H1 (cell line): Measurements from ENCODE around the gene LRRFIP1. TPM values are rescaled to one million over a fixed set of nuclear protein-coding genes. Genes with fewer than 3 reads are reported as not detected.
A peak's percentile ranks its signal among the peaks of the same experiment; 100 is the strongest.

Experiments used
- CTCF ChIA-PET: fragments of 300-600 bp; sonication (Branson Sonifier 250); formaldehyde crosslinking; loops from one replicate; lab custom pipeline; 2021; ENCODE audit not compliant: partially characterized antibody; lab: Charles Lee
- POLR2A ChIA-PET: fragments of 300-600 bp; sonication (Branson Sonifier 250); formaldehyde crosslinking; loops from one replicate; lab custom pipeline; 2021; ENCODE audit warnings: inconsistent platforms; ENCODE audit not compliant: partially characterized antibody; lab: Charles Lee
- DNase-seq, 2 experiments: peaks; one replicate each; pipeline versions ENCODE4 v3.0.0 to v3.0.0-alpha.2; 2010 to 2022; ENCODE audit warnings: low spot score in 2 of 2, low read depth in 1 of 2, mixed read lengths in 1 of 2
- FAIRE-seq: peaks from 2 replicates; lab custom pipeline; 2011; peaks lifted over from hg19 to GRCh38; lab: Jason Lieb, UNC
- H2AFZ ChIP-seq: 2 replicates; pipeline ENCODE4 v1.8.1; 2012; ENCODE audit warnings: low read length, inconsistent platforms
- H2AK5ac ChIP-seq: 2 replicates; pipeline ENCODE4 v1.6.1; 2013; ENCODE audit warnings: low read depth, low read length
- H2BK120ac ChIP-seq: replicated peaks from 2 replicates; pipeline ENCODE3; 2013; ENCODE audit warnings: low read depth, low read length, inconsistent platforms
- H2BK12ac ChIP-seq: 2 replicates; pipeline ENCODE4 v1.6.1; 2013; ENCODE audit warnings: low read depth, low read length
- H2BK15ac ChIP-seq: 2 replicates; pipeline ENCODE4 v1.6.1; 2013; ENCODE audit warnings: low read length
- H2BK20ac ChIP-seq: 2 replicates; pipeline ENCODE4 v1.6.1; 2013; ENCODE audit warnings: low read length
- H2BK5ac ChIP-seq: 2 replicates; pipeline ENCODE4 v1.6.1; 2013; ENCODE audit warnings: low read depth, low read length
- H3K14ac ChIP-seq: 2 replicates; pipeline ENCODE4 v1.6.1; 2013; ENCODE audit warnings: inconsistent platforms; ENCODE audit not compliant: insufficient read length
- H3K18ac ChIP-seq: 2 replicates; pipeline ENCODE4 v1.6.1; 2013; ENCODE audit warnings: low read length; ENCODE audit errors: extremely low read depth
- H3K23ac ChIP-seq: 2 replicates; pipeline ENCODE4 v1.6.1; 2013; ENCODE audit warnings: inconsistent platforms; ENCODE audit not compliant: insufficient read length
- H3K23me2 ChIP-seq: 2 replicates; pipeline ENCODE4 v1.6.1; 2013; ENCODE audit warnings: low read depth, low read length
- H3K27ac ChIP-seq: 2 replicates; pipeline ENCODE4 v1.6.1; 2011; ENCODE audit warnings: low read depth, low read length, inconsistent platforms
- H3K27me3 ChIP-seq, 4 experiments: replicated peaks in 1 of 4; 1 replicate in 1 of 4; 2 replicates in 3 of 4; pipeline versions ENCODE4 v1.6.1 to v1.8.1; 2011 to 2013; ENCODE audit warnings: low read length in 3 of 4, mild to moderate bottlenecking in 3 of 4, inconsistent platforms in 2 of 4, mixed read lengths in 2 of 4, moderate library complexity in 1 of 4; ENCODE audit not compliant: control insufficient read depth in 3 of 4, insufficient read depth in 3 of 4; ENCODE audit errors: extremely low read depth in 1 of 4
- H3K36me3 ChIP-seq, 4 experiments: 2 replicates each; pipeline versions ENCODE4 v1.6.1 to v1.8.1; 2011 to 2013; ENCODE audit warnings: mild to moderate bottlenecking in 4 of 4, low read length in 3 of 4, moderate library complexity in 2 of 4, control low read depth in 1 of 4, inconsistent platforms in 1 of 4; ENCODE audit not compliant: insufficient read depth in 4 of 4, control insufficient read depth in 2 of 4
- H3K4ac ChIP-seq: replicated peaks from 2 replicates; pipeline ENCODE3; 2013; ENCODE audit warnings: low read length, low read depth, mixed read lengths, inconsistent platforms; ENCODE audit not compliant: insufficient read length
- H3K4me1 ChIP-seq, 4 experiments: replicated peaks in 1 of 4; 1 replicate in 1 of 4; 2 replicates in 3 of 4; pipeline versions ENCODE4 v1.6.1 to v1.8.1; 2011 to 2013; ENCODE audit warnings: low read length in 3 of 4, inconsistent platforms in 2 of 4, mixed read lengths in 1 of 4; ENCODE audit not compliant: insufficient read depth in 4 of 4, control insufficient read depth in 3 of 4
- H3K4me2 ChIP-seq, 2 experiments: 2 replicates each; pipeline versions ENCODE4 v1.6.1 to v1.8.1; 2011 to 2013; ENCODE audit warnings: low read depth in 2 of 2, low read length in 2 of 2, control low read depth in 1 of 2, inconsistent platforms in 1 of 2, mild to moderate bottlenecking in 1 of 2; ENCODE audit not compliant: insufficient read depth in 1 of 2
- H3K4me3 ChIP-seq, 4 experiments: fragments of 200-600, 300-600 bp in 1 of 4; sonication (generic), shearing (Covaris generic), sonication (Bioruptor Twin) in 1 of 4; 2 replicates each; pipeline versions ENCODE4 v1.5.1 to v1.8.1; 2011 to 2016; ENCODE audit warnings: low read length in 4 of 4, low read depth in 3 of 4, control low read depth in 2 of 4, inconsistent platforms in 2 of 4, mild to moderate bottlenecking in 2 of 4, mixed read lengths in 1 of 4, moderate library complexity in 1 of 4; ENCODE audit not compliant: insufficient read depth in 2 of 4; ENCODE audit errors: extremely low read depth in 1 of 4
- H3K56ac ChIP-seq: replicated peaks from 2 replicates; pipeline ENCODE3; 2013; ENCODE audit warnings: low read depth, mild to moderate bottlenecking, mixed read lengths, low read length, inconsistent platforms; ENCODE audit not compliant: insufficient read length
- H3K79me1 ChIP-seq: 2 replicates; pipeline ENCODE4 v1.6.1; 2013; ENCODE audit warnings: low read depth, low read length, control low read depth
- H3K79me2 ChIP-seq, 2 experiments: 2 replicates each; pipeline versions ENCODE4 v1.6.1 to v1.8.1; 2012 to 2013; ENCODE audit warnings: low read length in 2 of 2, mild to moderate bottlenecking in 2 of 2, inconsistent platforms in 1 of 2; ENCODE audit not compliant: insufficient read depth in 2 of 2, control insufficient read depth in 1 of 2
- H3K9ac ChIP-seq, 4 experiments: replicated peaks in 1 of 4; 1 replicate in 1 of 4; 2 replicates in 3 of 4; pipeline versions ENCODE4 v1.6.1 to v1.8.1; 2011 to 2013; ENCODE audit warnings: low read depth in 3 of 4, low read length in 3 of 4, control low read depth in 2 of 4, mild to moderate bottlenecking in 2 of 4, moderate library complexity in 2 of 4, inconsistent platforms in 1 of 4; ENCODE audit errors: extremely low read depth in 1 of 4
- H3K9me3 ChIP-seq, 2 experiments: 2 replicates each; pipeline versions ENCODE4 v1.6.1 to v1.8.1; 2012 to 2013; ENCODE audit warnings: mild to moderate bottlenecking in 2 of 2, moderate library complexity in 2 of 2, control low read depth in 1 of 2, inconsistent platforms in 1 of 2, low read depth in 1 of 2, low read length in 1 of 2, mixed read lengths in 1 of 2; ENCODE audit not compliant: insufficient read depth in 2 of 2
- H4K20me1 ChIP-seq, 2 experiments: replicated peaks in 1 of 2; 2 replicates each; pipeline versions ENCODE3 to v1.8.1; 2011 to 2013; ENCODE audit warnings: inconsistent platforms in 2 of 2, low read length in 2 of 2, mild to moderate bottlenecking in 1 of 2; ENCODE audit not compliant: insufficient read depth in 2 of 2, control insufficient read depth in 1 of 2
- H4K5ac ChIP-seq: 2 replicates; pipeline ENCODE4 v1.6.1; 2013; ENCODE audit warnings: low read length, low read depth, mixed read lengths, inconsistent platforms; ENCODE audit not compliant: insufficient read length
- H4K8ac ChIP-seq: 2 replicates; pipeline ENCODE4 v1.8.0; 2013; ENCODE audit warnings: mild to moderate bottlenecking, moderate library complexity, low read length, inconsistent platforms; ENCODE audit not compliant: insufficient read depth; ENCODE audit errors: extremely low read depth
- H4K91ac ChIP-seq: replicated peaks from 2 replicates; pipeline ENCODE3; 2013; ENCODE audit warnings: low read length, mixed read lengths, inconsistent platforms; ENCODE audit not compliant: insufficient read length
- CBX8 ChIP-seq: fragments of 300-800, 300-1000 bp; sonication (generic); IDR thresholded peaks from 2 replicates; pipeline ENCODE4 v1.7.1; 2016; ENCODE audit warnings: low read depth, low read length, borderline replicate concordance
- CHD2 ChIP-seq: IDR thresholded peaks from 2 replicates; pipeline ENCODE4 v1.6.1; 2012; ENCODE audit warnings: low read length, improper control_type of control experiment
- PHF8 ChIP-seq: fragments of 200-600 bp; sonication (generic); conservative IDR thresholded peaks from 2 replicates; pipeline ENCODE4 v1.7.1; 2012; ENCODE audit warnings: low read depth, mild to moderate bottlenecking, inconsistent platforms, low read length, moderate library complexity
- TAF7 ChIP-seq: optimal IDR thresholded peaks from 2 replicates; pipeline ENCODE3; 2011; ENCODE audit warnings: low read depth, mild to moderate bottlenecking, inconsistent platforms, low read length, moderate library complexity, borderline replicate concordance
- WGBS, 2 experiments: shearing (Covaris generic) in 1 of 2; methylation state at CpG; one replicate each; pipeline versions ENCODE4 v1.1.6 to v1.1.7; 2013 to 2015; ENCODE audit warnings: low lambda C conversion rate in 2 of 2, mixed read lengths in 2 of 2, inconsistent platforms in 1 of 2, low coverage in 1 of 2, missing lambda C conversion rate in 1 of 2; ENCODE audit not compliant: insufficient replicate concordance in 2 of 2, insufficient coverage in 1 of 2, insufficient read length in 1 of 2; ENCODE audit errors: extremely low coverage in 1 of 2, missing lambda C conversion rate in 1 of 2; 5-methylcytosine and 5-hydroxymethylcytosine counted together
- polyA plus RNA-seq, 7 experiments: library from polyadenylated mRNA; depleted of rRNA in 3 of 7; stranded (reverse) in 5 of 7; unstranded in 2 of 7; fragments of >200 nt in 5 of 7; fragments of 200-250 nt in 2 of 7; gene quantifications; 1 replicate in 5 of 7; 2 replicates in 1 of 7; 4 replicates in 1 of 7; pipeline versions ENCODE4 v1.2.1 to v1.2.3, GENCODE V29; 2011 to 2013; ENCODE audit warnings: missing spikeins in 2 of 7, mixed read lengths in 2 of 7
- total RNA-seq: library from RNA; stranded (reverse); fragmentation: NEBNext Ultra II Directional; extraction: Animal tissue kit (Norgen Biotek cat#: 25700); gene quantifications from 2 replicates; pipeline ENCODE4 v1.2.1, GENCODE V29; 2021

LRRFIP1 gene
- total and polyA plus RNA-seq, 2 of the 8 experiments (the other 6 are each of a cell fraction or from before 2014, with no cell fraction given), result 12.1 to 75.8 TPM

- Histone ChIP-seq H3K79me2 (peaks cover 0 to 35% of the 10 kb centered on the region in 2 experiments; a peak in 3 of 4 replicates), H2BK5ac (no peak overlapping the region), H3K27ac (no peak overlapping the region), H2BK120ac (no peak overlapping the region), H3K4ac (no peak overlapping the region), H3K14ac (no peak overlapping the region), H3K4me1 (peaks cover 0 to 26% (median 16%) of the 10 kb centered on the region in 4 experiments; a peak in 6 of 7 replicates), H3K36me3 (peaks cover 0 to 2% (median 0%) of the 10 kb centered on the region in 4 experiments; a peak in 1 of 8 replicates), H3K9ac (no peak overlapping the region), H3K79me1 (peaks cover 2% of the 10 kb centered on the region; the same call in 1 of the 2 replicates), H3K4me2 (no peak overlapping the region), H3K27me3 (no peaks in the 10 kb centered on the region), H3K23ac (no peak overlapping the region), H4K20me1 (peaks cover 0 to 3% of the 10 kb centered on the region in 2 experiments), H3K4me3 (no peak overlapping the region), H2AK5ac (no peak overlapping the region), H2BK12ac (no peak overlapping the region), H3K23me2 (no peaks in the 10 kb centered on the region; the same call in 1 of the 2 replicates), H2BK15ac (no peak overlapping the region; the same call in 1 of the 2 replicates), H4K91ac (no peak overlapping the region), H4K5ac (no peak overlapping the region), H2AFZ (no peak overlapping the region), H4K8ac (peak overlapping the region; percentile 1), H3K56ac (no peak overlapping the region), H2BK20ac (no peak overlapping the region), H3K18ac (no peak overlapping the region; the same call in 1 of the 2 replicates), H3K9me3 (no peaks in the 10 kb centered on the region)
- POLR2A ChIA-PET, result interaction anchor here (1.0 to 5.5 kb wide), 4 partner anchors 9 to 165 kb away, joined by 3 to 27 read pairs (median 11); no protein-coding TSS in a partner anchor
- CTCF ChIA-PET, result interaction anchor here (0.6 to 3.0 kb wide), 10 partner anchors 10 to 1061 kb away, joined by 3 to 24 read pairs (median 3); no protein-coding TSS in a partner anchor
- FAIRE-seq (no peak), DNase-seq (no peak)
- no peak for TF ChIP-seq CHD2
- TF ChIP-seq TAF7, result no peak
- no peak for TF ChIP-seq CBX8
- TF ChIP-seq PHF8, result no peak
- 87% methylated on average over 14 of the region's 19 CpGs; no CpG with 5 or more reads in 1 of the 2 experiments for WGBS, 2 experiments
Observed at GRCh38 chr2:237583385-237584295, 43.7 kb upstream of the LRRFIP1 start.
